ENCODE measurements around the gene FBXW7. TPM values are rescaled to one million over a fixed set of nuclear protein-coding genes. Genes with fewer than 3 reads are reported as not detected.

FBXW7 gene
- total RNA-seq, 1 experiment from 2014 or later = 33.5 TPM

GRCh38 chr4:152577708-152578396 lies 42.0 kb upstream of the FBXW7 start:
- no peak overlapping the region for H3K27ac ChIP-seq (ENCODE audit: low read depth, low read length, poor library complexity, severe bottlenecking)
- no peaks in the 10 kb centered on the region for H3K36me3 ChIP-seq (ENCODE audit: insufficient read depth, low read length, poor library complexity, severe bottlenecking)
- H3K4me3 ChIP-seq (ENCODE audit: low read depth, low read length, poor library complexity, severe bottlenecking) = no peak overlapping the region
- DNase-seq (ENCODE audit: low spot score) = no peak
- ChIA-PET CTCF (no interaction called here), POLR2A (ENCODE audit: low non-redundant PET) (interaction anchor here (0.7 kb wide), 1 partner anchor 405 kb away, joined by 3 read pairs; no protein-coding TSS in a partner anchor)
- no peaks in the 10 kb centered on the region for H3K9me3 ChIP-seq (ENCODE audit: low read depth, low read length, poor library complexity, severe bottlenecking)
- intact Hi-C loops (cut with micrococcal nuclease; ENCODE audit: unreplicated experiment) = no loop called here
- H3K4me1 ChIP-seq (ENCODE audit: insufficient read depth, low read length, poor library complexity, severe bottlenecking) = no peaks in the 10 kb centered on the region
- TF ChIP-seq EZH2 (IDR thresholded peaks at IDR 0.05; ENCODE audit: borderline replicate concordance, low read depth, low read length, poor library complexity, severe bottlenecking) (no peak), CTCF (conservative IDR thresholded peaks at IDR 0.05; ENCODE audit: low read depth, low read length) (no peak)
- no TSS peak for BruUV-seq (replicated peaks)
- H3K27me3 ChIP-seq (replicated peaks; ENCODE audit: insufficient read depth, low read depth, low read length, poor library complexity) = no peaks in the 10 kb centered on the region

- DNase-seq (ENCODE audit: low spot score) = no peak
- CTCF ChIA-PET = no interaction called here
- Histone ChIP-seq H3K4me3 (ENCODE audit: low read depth, low read length, poor library complexity, severe bottlenecking) (no peak overlapping the region), H3K9me3 (ENCODE audit: low read depth, low read length, poor library complexity, severe bottlenecking) (no peaks in the 10 kb centered on the region), H3K27ac (ENCODE audit: low read depth, low read length, poor library complexity, severe bottlenecking) (no peak overlapping the region), H3K27me3 (replicated peaks; ENCODE audit: insufficient read depth, low read depth, low read length, poor library complexity) (no peaks in the 10 kb centered on the region), H3K4me1 (ENCODE audit: insufficient read depth, low read length, poor library complexity, severe bottlenecking) (no peaks in the 10 kb centered on the region), H3K36me3 (ENCODE audit: insufficient read depth, low read length, poor library complexity, severe bottlenecking) (no peaks in the 10 kb centered on the region)
- TF ChIP-seq EZH2 (IDR thresholded peaks at IDR 0.05; ENCODE audit: borderline replicate concordance, low read depth, low read length, poor library complexity, severe bottlenecking) (no peak), CTCF (conservative IDR thresholded peaks at IDR 0.05; ENCODE audit: low read depth, low read length) (no peak)
- POLR2A ChIA-PET (ENCODE audit: low non-redundant PET) = no interaction called here
- intact Hi-C loops (cut with micrococcal nuclease; ENCODE audit: unreplicated experiment) = no loop called here
- BruUV-seq (replicated peaks) = no TSS peak
Observed at GRCh38 chr4:152575533-152575932, 39.6 kb upstream of the FBXW7 start.

- Histone ChIP-seq H3K36me3 (ENCODE audit: insufficient read depth, low read length, poor library complexity, severe bottlenecking) (no peaks in the 10 kb centered on the region), H3K27me3 (replicated peaks; ENCODE audit: insufficient read depth, low read depth, low read length, poor library complexity) (no peaks in the 10 kb centered on the region), H3K4me1 (ENCODE audit: insufficient read depth, low read length, poor library complexity, severe bottlenecking) (no peaks in the 10 kb centered on the region), H3K4me3 (ENCODE audit: low read depth, low read length, poor library complexity, severe bottlenecking) (no peak overlapping the region), H3K27ac (ENCODE audit: low read depth, low read length, poor library complexity, severe bottlenecking) (no peak overlapping the region), H3K9me3 (ENCODE audit: low read depth, low read length, poor library complexity, severe bottlenecking) (no peaks in the 10 kb centered on the region)
- BruUV-seq (replicated peaks) = no TSS peak
- ChIA-PET CTCF (no interaction called here), POLR2A (ENCODE audit: low non-redundant PET) (no interaction called here)
- TF ChIP-seq CTCF (conservative IDR thresholded peaks at IDR 0.05; ENCODE audit: low read depth, low read length) (no peak), EZH2 (IDR thresholded peaks at IDR 0.05; ENCODE audit: borderline replicate concordance, low read depth, low read length, poor library complexity, severe bottlenecking) (no peak)
- intact Hi-C loops (cut with micrococcal nuclease; ENCODE audit: unreplicated experiment) = no loop called here
- DNase-seq (ENCODE audit: low spot score) = no peak
Observed at GRCh38 chr4:152573861-152574260, 38.0 kb upstream of the FBXW7 start.
